ENCODE data around the gene ZC3H12A.

DNA sequence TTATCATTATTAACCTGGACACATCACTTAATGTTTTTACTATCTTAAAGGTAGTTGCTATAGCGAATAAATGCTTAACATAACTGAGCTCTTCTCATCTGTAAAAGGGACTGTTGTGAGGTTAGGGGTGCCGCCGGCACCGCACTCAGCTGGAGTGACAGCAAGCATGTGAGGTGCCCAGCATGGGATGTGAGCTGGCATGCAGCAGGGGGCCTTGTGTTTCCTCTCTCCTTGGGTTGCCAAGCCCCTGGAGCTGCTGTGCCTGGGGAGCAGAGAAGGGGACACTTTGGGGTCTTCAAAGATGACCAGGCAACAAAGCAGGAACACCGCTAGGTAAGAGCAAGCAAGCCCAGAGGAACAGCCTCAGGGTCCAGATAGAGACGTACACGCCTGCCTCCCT lies 2.1 kb upstream of the ZC3H12A start:
- no peak for TF ChIP-seq CTCF (conservative IDR thresholded peaks at IDR 0.05; ENCODE audit: low read depth, low read length)
- TF ChIP-seq POLR2A (IDR thresholded peaks at IDR 0.05; ENCODE audit: low read depth, low read length): no peak
- no peak for TF ChIP-seq CEBPB (IDR thresholded peaks at IDR 0.05; ENCODE audit: low read depth, low read length)
- TF ChIP-seq MXI1 (IDR thresholded peaks at IDR 0.05; ENCODE audit: borderline replicate concordance, low read depth, low read length): no peak
- no peak for TF ChIP-seq FOS (IDR thresholded peaks at IDR 0.05; ENCODE audit: low read depth, low read length)
- no peak for TF ChIP-seq RCOR1 (IDR thresholded peaks at IDR 0.05; ENCODE audit: insufficient replicate concordance, low read length)
- TF ChIP-seq MAFK (IDR thresholded peaks at IDR 0.05; ENCODE audit: low read depth, low read length): no peak
- TF ChIP-seq RAD21 (IDR thresholded peaks at IDR 0.05; ENCODE audit: low read length): no peak
- TF ChIP-seq SMC3 (IDR thresholded peaks at IDR 0.05; ENCODE audit: low read depth, low read length): no peak

All from IMR-90 (cell line).